Activated naive CD8-positive, alpha-beta T cell treated with anti-CD3 and anti-CD28 coated beads, Interleukin-2, amount 50 U/mL, for 16 hours (primary cell): ENCODE results near the gene PDE11A.

Experiments used
- DNase-seq: peaks from one replicate; pipeline ENCODE4 v3.0.0-alpha.2; 2020; ENCODE audit warnings: low read depth, low spot score

The PDE11A gene

GRCh38 chr2:177759443-177759842, 313.1 kb downstream of the PDE11A start:
- no peak for DNase-seq

- no peak for DNase-seq
Observed at GRCh38 chr2:177758591-177759371, 313.8 kb downstream of the PDE11A start.

GRCh38 chr2:177756336-177756735, 316.2 kb downstream of the PDE11A start:
- DNase-seq, result no peak

GRCh38 chr2:177754492-177754873, 318.1 kb downstream of the PDE11A start:
- no peak for DNase-seq

GRCh38 chr2:177753682-177754491, 318.7 kb downstream of the PDE11A start:
- no peak for DNase-seq

GRCh38 chr2:177748360-177748759, 324.2 kb downstream of the PDE11A start:
- DNase-seq, result no peak

GRCh38 chr2:177747384-177747783, 325.2 kb downstream of the PDE11A start:
- no peak for DNase-seq

- DNase-seq, result no peak
Observed at GRCh38 chr2:177746358-177746757, 326.2 kb downstream of the PDE11A start.

GRCh38 chr2:177745531-177745930, 327.0 kb downstream of the PDE11A start:
- DNase-seq, result no peak

GRCh38 chr2:177742851-177743250, 329.7 kb downstream of the PDE11A start:
- DNase-seq, result no peak

GRCh38 chr2:177741866-177742265, 330.7 kb downstream of the PDE11A start:
- no peak for DNase-seq

GRCh38 chr2:177740700-177741099, 331.9 kb downstream of the PDE11A start:
- DNase-seq, result no peak

GRCh38 chr2:177738461-177739235, 333.9 kb downstream of the PDE11A start:
- no peak for DNase-seq

- no peak for DNase-seq
Observed at GRCh38 chr2:177735318-177735803, 337.2 kb downstream of the PDE11A start.

- DNase-seq, result no peak
Observed at GRCh38 chr2:177733322-177733855, 339.2 kb downstream of the PDE11A start.

GRCh38 chr2:177731384-177731783, 341.2 kb downstream of the PDE11A start:
- DNase-seq, result no peak

- DNase-seq, result no peak
Observed at GRCh38 chr2:177730792-177731191, 341.8 kb downstream of the PDE11A start.

GRCh38 chr2:177730363-177730762, 342.2 kb downstream of the PDE11A start:
- no peak for DNase-seq

GRCh38 chr2:177728920-177729319, 343.7 kb downstream of the PDE11A start:
- DNase-seq, result no peak

- no peak for DNase-seq
Observed at GRCh38 chr2:177728399-177728765, 344.2 kb downstream of the PDE11A start.

GRCh38 chr2:177727577-177728398, 344.8 kb downstream of the PDE11A start:
- no peak for DNase-seq
